Activated T-cell treated with anti-CD3 and anti-CD28 coated beads, Interleukin-2, amount 50 U/mL, for 48 hours (primary cell): ENCODE results near the gene HDAC10.
A peak's percentile ranks its signal among the peaks of the same experiment; 100 is the strongest.
"Not testable (repeated sequence)": the region's sequence is repeated elsewhere in the genome, so short reads cannot be mapped to it uniquely, and the experiment has no call there.

ENCODE experiments used
- DNase-seq, 2 experiments: peaks; one replicate each; pipeline ENCODE4 v3.0.0-alpha.2; 2020

Gene HDAC10

DNA sequence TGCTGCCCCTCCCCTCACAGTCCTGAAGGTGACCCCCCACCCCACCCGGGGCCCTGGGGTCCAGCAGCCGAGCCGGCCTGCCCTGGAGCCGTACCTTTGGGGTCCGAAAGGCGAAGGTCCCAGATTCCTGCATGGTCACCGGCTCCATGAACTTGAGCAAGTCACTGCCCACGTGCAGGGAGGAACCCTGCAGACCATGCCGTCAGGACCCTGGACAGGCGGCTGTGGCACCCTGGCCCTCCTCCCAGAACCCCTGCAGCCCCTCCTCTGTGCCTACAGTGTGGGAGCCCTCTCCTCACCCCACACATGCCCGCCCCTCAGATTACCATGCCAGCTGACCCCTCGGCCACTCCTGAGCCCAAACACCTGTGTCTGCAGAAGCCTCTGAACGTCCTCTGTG is 33.4 kb upstream of the HDAC10 start:
- DNase-seq, result no peak

DNA sequence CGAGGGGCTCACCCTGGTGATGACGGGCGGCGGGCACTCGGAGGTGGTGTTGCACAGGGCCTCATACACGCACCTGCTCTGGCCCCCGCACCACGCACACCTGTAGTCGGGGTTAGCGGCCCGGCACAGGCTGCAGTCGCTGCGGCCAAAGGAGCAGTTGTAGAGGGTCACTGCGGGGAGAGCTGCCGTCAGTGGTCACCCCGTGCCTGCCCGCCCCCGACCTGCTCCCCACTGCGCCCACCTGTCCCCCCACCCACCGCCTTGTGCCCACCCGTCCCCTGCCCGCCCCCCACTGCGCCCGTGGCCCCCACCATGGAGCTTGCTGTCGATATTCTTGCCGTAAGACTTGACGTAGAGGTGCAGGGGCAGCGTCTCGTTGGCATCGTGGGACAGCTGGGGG is 32.8 kb upstream of the HDAC10 start:
- DNase-seq, result no peak

DNA sequence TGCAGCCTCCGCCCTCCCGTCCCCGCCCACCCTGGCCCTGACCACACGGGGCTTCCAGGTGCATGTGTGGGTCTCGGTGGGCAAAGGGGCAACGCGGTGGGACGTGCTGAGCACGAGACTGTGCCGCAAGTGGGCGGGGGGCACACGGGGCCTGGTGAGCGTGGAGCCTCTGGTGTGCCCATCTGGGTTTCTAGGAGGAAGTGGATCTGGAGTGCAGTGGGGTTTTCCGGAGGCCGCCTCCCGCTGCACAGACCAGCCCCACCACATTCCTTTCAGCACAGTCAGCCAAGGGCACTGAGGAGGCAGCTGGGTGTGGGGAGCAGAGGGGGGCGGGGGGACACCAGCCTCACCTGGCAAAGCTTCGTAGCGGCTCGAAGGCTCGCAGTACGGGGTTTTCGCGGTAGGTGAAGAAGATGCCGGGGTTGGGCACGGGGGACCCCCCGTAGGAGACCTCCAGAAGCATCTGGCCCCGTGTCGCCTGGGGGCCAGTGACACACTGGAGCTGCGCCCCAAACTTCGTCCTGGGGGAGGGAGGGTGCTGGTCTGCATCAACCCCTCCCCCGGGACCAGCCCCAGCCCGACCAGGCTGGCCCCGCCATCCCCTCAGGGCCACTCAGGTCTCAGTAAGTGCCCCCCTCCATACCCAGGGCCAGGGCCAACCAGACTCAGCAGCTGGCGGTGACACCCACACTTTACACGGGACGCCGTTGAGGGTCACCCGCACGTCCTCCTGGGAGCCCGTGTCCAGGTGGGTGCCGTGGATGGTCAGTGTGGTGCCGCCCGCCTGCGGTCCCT is 31.5 kb upstream of the HDAC10 start:
- no peak for DNase-seq

DNA sequence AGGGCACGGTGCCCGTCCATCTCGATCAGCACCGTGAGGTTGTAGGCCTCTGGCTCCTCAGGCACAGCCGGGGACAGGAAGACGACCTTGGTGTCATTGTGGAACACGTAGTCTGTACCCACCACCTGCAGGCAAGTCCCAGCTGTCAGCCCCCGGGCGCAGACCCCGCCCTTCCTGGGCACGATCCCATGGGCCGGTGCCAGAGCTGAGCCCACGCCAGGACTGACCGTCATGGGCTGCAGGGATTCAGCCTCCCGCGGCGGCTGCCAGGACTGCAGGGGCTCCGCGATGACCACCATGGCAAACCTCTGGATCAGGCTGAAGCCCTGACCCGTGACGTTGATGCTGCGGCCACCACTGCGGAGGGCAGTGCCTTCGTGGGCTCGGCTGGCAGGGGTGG is 30.9 kb upstream of the HDAC10 start:
- no peak for DNase-seq

DNA sequence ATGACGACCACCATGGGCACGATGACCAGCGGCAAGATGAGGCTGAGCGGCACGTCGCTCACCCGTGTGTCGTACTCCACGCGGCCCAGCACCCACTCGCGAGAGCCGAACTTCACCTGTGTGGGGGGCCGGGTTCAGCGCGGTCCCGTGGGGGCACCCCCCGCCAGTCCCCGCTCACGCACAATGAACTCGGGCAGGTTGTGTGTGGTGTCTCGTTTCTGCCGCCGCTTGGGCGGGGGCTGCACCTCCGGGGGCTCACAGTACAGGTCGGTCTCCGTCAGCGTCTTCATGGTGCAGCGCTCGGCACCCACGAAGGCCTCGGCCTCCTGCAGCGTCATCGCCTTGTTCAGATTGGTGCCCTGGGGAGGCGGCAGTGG is 30.3 kb upstream of the HDAC10 start:
- DNase-seq, result no peak

DNA sequence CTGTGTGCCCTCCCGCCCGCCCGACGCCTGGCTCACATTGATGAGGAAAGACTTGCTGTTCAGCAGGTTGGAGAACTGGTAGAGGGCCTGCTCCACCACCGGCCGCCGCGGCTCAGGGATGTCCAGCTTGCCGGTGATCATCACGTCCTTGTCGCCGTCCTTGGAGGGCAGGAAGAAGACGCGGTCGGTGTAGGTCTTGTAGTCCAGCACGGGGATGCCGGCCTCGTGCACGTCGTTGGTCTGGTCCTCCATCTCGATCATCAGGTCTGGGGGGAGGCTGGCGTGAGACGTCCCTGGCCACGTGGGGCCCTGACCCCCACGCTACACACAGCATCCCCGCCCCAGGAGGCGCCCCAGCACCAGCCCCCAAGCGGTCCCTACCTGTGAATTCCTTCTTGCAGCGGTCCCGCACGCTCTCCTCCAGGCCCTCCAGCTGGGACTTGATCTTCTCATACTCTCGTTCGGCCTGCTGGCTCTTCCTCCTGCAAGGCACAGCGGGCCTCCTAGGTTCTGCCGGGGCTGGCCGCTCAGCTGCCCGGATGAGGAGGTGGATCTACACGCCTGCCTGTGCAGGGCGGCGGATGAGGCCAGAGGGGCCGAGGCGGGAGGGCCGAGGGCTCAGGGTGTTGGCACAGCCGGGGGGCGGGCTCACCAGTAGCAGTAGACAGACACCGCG is 29.8 kb upstream of the HDAC10 start:
- no peak for DNase-seq

DNA sequence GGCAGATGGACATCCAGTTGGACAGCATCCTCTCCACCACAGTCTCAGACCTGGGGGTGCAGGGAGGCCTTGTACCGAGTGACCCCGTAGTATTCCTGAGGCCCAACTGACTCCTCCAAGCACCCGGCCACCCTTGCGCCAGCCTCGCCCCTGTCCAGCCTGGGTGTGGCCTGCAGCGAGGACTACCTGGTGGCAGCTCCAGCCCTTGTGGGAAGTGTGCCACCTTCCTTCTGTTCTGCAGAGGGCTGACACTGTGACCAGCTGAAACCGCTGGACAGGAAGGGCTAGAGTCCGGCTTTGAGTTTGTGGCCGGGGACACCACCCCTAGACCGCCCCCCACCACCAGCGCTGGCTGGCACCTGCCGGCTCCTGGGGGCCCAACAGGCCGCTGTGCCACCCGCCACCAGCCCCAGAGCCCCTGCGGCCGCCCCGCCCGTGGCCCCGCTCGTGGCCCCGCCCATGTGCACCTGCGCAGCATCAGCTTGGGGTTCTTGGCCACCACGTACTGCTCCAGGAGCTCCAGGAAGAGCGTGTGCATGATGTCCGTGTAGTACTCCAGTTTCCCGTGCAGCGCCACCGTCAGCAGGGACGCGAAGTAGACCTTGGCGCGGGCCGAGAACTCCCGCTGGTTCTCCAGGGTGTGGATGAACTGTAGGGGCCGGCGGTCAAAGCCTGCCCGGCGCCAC is 29.1 kb upstream of the HDAC10 start:
- DNase-seq, result no peak

DNA sequence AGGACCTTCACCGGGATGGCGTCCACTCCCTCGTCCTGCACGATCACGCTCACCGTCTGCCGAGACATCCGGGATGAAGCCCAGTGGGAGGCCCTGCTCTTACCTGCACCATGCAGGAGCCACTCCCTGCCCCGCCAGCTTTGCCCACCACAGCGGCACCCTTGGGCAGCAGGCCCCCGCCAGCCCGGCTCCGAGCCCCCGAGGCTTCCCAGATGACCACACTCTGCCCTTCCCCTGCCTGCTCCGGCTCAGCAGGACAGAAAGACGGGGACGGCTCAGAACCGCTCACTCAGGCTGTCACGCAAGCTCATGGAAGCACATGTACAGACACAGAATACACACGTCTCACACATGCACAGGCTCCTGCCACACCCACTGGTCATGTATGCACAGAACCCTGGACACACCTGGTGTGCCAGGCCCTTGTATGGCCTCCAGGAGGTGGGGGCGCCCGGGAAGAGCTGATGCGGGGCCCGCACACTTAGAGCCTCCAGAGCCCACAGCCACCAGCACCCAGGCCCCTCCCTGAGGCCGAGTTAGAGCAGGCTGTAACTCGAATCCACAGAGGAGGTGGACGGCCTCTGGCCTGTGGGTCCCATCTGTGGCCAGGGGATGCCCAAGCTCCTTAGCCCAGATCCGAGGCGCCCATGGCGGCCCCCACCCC is 28.0 kb upstream of the HDAC10 start:
- no peak for DNase-seq

DNA sequence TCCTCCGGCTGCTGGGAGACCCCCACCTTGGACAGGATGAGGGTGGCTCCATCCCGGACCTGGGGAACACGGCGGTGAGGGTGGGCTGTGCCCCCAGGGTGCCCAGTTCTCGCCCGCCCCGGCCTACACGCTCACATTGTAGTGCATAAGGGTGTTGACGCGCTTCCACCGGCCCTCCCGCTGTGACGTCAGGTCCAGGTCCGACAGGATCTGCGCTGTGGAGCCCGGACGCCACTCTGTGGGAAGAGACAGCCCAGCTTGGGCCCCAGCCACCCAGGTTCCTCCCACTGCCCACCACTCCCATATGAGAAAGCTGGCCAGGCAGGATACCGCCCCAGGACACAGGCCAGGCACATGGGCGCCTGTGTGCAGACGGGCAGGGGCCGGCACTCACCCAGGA is 27.4 kb upstream of the HDAC10 start:
- no peak for DNase-seq

DNA sequence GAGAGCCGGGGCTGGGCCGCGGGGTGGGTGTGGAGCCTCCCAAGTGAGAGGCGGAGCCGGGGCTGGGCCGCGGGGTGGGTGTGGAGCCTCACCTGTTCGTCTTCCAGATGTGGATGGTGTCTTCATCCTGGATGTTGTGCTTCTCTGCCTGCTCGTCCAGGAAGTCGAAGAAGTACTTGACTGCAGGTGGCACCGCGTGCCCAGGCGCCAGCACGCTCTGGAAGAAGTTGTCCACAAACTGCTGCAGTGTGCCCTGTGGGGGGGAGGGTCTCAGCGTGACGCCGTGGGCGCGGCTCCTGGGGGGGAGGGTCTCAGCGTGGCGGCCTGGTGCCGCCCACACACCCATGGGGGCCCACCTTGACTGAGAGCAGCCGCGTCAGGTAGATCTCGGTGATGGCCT is 26.7 kb upstream of the HDAC10 start:
- DNase-seq, result no peak

DNA sequence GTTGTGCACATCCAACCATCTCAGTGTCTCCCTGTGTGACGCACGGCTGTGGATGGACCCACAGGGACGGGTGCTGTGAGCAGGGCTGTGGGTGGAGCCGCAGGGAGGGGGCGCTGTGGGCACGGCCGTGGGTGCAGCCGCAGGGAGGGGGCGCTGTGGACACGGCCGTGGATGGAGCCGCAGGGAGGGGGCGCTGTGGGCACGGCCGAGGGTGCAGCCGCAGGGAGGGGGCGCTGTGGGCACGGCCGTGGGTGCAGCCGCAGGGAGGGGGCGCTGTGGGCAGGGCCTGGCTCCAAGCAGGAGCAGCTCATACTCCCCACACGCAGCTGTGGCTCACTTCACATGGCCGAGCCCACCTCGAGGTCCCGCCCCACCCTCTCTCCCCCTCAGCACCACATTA is 25.1 kb upstream of the HDAC10 start:
- peak; percentile 46 to 62 for DNase-seq

DNA sequence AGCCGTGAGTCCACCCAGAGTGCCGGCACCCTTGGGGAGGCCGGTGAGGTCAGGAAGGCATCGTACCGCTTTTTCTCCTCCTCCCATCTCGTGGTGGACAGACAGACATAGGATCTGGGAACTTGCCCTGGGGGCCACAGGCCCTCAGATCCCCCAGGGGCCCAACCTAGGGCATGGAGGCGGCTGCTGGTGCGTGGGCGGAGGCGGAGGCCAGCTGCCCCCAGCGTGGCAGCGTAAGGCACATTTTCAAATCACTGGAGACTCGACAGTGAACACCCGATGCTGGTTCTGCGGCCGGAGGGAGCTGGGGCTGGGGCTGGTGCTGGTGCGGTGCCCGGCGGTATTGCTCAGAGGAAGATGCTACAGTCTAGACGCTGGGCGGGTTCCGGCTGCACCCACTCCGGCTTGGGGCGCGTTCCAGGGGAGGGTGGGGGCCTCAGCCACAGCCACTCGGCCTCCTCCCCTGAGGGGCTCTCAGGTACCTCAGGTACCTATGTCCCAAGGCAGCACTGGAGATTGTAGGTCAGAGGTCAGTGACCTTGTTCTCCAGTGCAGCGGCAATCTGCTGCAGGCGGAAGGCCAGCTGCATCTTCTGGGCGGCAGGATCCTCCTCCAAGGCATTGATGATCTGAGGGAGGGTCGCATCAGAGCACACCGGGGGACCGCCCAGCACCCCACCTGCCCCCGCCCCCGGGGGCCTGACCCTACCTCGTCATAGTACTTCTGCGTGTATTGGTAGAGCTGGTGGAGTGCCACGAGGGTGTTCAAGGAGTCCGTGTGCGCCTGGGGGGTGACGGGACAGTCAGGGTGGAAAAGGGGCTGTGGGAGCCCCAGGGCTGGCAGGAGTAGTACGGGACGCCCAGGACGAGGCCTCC is 24.4 kb upstream of the HDAC10 start:
- no peak for DNase-seq

DNA sequence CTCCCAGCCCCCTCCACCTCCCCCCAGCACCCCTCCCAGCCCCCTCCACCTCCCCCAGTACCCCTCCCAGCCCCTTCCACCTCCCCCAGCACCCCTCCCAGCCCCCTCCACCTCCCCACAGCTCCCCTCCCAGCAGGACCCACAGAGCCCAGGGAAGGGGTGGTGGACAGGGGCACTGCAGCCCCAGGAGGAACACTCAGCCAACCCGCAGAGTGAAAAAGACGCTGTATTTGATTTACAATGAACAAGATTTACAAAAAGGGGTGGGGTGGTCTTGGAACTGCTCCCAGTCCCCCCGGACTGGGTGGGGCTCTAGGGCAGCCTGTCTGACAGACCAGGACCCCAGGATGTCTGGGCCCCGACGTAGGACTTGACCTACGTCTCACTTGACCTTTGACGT is 23.7 kb upstream of the HDAC10 start:
- DNase-seq, result no peak

DNA sequence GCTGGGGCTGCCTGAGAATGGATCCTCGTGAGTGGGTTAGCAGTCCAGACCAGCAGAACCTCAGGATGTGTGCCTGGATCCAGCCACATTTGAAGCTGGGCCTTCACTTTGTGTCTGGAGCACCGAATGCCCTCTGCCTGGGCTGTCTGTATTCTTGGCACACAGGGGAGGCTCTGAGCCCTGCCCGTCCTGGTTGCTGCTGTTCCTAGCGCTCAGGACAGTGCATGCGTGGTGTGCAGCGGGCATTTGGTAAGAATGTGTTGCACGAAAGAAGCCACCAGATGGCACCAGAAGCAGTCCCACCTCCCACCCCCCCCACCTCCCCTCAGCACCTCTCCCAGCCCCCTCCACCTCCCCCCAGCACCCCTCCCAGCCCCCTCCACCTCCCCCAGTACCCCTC is 23.2 kb upstream of the HDAC10 start:
- peak; percentile 55 to 70 for DNase-seq

DNA sequence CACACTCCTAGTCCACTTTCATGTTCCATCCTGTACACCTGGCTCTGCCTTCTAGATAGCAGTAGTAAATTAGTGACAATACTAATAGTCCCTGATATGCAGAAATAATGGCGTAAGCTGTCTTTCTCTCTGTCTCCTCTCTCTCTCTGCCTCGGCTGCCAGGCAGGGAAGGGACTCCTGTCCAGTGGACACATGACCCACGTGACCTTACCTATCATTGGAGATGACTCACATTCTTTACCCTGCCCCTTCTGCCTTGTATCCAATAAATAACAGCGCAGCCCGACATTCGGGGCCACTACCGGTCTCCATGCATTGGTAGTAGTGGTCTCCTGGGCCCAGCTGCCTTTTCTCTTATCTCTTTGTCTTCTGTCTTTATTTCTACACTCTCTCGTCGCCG is 22.7 kb upstream of the HDAC10 start:
- not testable (repeated sequence) for DNase-seq

DNA sequence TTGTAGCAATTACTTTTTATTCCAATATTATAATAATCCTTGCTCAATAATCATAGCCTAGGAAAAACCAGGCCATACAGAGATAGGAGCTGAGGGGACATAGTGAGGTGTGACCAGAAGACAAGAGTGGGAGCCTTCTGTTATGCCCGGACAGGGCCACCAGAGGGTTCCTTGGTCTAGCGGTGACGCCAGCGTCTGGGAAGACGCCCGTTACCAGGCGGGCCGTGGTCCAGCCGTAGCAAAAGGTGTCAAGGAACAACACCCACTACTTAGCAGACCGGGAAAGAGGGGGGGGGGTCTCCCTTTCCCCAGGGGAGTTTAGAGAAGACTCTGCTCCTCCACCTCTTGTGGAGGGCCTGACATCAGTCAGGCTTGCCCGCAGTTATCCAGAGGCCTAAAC is 22.3 kb upstream of the HDAC10 start:
- DNase-seq, result not testable (repeated sequence)

DNA sequence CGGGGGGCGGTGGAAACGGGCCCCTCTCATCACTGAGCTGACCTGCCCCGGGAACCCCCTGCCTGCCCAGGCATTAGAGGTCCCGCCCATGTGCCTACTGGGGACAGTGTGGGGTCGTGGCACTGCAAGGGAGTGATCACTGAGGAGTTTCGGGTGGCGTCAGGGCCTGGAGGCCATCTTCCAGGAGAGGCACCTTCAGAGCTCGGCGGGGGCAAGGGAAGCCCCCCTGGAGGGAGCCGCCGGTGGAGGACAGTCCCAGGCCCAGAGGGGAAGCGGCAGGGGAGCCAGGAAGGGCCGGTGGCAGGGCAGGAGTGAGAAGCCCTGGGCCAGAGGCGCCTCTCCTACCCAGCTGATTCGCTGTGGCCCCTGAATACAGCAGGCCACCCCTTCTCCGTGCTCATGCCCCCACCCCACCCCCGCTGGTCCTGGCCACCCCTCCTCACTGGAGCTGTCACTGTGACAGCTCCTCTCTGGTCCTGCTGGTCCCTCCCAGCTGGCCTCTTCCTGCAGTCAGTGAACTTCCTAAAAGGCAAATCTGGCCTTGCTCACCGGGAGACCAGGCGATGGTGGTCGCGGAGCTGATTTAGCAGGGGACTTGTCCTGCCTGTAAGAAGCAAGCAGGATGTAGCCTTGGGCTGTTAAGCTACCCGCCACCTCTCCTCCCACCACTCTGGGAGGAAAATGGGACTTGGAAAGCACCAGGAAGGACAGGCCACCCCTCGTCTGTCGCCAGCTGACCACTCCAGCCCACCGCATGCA is 21.2 kb upstream of the HDAC10 start:
- no peak for DNase-seq

DNA sequence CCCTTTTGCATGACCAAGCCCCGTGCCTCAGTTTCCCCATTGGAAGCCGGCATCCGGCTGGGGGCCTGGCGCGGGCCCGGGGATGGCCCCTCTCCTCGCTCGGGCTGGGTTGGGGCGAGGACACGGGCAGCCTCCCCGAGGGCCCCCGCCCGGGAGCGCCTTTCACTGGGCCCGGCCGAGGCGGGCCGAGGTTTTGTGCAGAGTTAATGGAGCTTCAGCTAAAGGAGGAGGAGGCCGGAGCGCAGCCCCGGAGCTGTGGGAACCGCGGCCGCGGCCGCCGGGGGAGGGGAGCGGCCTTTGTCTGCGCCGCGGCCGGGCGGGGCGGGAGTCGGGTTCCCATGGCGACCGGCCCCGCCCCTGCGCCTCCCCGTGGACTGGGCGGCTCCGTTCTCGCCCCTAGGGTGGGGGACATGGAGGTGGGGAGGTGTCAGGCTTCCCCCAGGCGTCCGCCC is 20.5 kb upstream of the HDAC10 start:
- DNase-seq, result peak; percentile 62 to 72

DNA sequence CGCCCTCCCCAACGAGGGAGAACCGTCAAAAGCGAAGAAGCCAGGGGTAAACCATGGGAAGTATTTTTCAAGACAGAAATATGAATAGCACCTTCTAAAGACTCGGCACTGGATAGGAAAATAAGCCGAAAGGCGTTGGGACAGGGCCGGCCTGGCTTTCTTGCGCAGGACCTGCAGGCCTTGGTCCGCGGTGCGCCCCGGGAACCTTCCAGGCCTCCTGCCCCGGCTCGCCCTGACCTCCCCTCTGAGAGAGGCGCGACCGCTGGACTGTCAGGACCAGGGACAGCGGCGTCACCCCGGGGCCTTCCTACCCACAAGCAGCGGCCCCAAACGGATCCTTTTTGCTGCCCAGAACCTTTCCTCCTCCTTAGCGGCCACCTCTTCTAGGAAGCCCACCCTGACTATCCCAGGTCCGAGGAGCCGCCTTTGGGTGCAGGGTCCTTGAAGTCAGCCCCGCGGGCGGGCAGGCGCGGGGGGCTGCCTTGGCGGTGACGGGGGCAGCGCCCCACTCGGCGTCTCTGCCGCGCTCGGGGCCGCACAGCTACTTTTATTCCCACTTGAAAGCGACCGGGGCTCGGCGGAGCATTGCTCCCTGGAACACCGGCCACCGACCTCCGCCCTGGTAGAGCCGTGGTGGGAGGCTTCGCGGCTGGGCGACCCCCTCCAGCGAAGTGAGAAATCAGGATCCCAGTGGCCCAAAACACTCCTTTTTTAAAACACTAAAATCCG is 19.8 kb upstream of the HDAC10 start:
- DNase-seq, result peak; percentile 72 to 80

DNA sequence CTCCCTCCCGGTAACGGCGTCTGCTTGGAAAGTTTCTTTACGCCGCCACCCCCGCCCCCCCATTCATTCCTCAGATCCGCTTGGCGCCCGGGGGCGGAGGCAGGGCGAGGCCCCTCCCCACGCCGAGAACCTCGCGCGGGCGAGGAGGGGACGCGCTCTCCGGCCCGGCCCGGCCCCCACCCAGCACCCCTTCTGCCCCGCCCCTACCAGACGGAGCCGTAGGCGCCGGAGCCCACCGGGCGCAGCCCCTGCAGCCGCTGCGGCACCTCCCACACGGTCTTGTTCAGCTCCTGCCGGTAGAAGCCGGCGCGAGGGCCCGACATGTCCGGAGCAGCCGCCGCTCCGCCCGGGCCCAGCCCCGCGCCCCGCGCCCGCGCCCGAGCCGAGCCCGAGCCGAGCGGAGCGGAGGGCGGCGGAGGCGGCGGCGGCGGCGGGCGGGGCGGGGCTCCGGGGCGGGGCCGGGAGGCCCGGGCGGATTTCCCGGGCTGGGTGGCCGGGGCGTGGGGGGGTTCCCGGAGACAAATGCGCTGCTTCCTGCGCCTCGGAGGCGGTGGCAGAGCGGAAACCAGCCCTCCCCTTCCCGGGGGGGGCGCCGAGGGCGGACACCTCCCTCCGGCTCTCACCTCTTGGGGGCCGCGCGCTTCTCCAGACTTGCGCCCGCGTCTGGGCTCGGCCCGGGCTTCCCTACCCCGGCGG is 19.1 kb upstream of the HDAC10 start, which contains the start of gene MAPK11:
Gene MAPK11 (minus strand): TSS at position 411 of the 696 bp plus-strand sequence. CDS start 88 bp downstream, at position 323.
- DNase-seq, result peak; percentile 64 to 77
